Activated T-cell treated with anti-CD3 and anti-CD28 coated beads, Interleukin-2, amount 50 U/mL, for 1 hour (primary cell): ENCODE results near the gene SPECC1L.

Experiments
- DNase-seq: peaks from one replicate; pipeline ENCODE4 v3.0.0-alpha.2; 2020

Gene SPECC1L

DNA sequence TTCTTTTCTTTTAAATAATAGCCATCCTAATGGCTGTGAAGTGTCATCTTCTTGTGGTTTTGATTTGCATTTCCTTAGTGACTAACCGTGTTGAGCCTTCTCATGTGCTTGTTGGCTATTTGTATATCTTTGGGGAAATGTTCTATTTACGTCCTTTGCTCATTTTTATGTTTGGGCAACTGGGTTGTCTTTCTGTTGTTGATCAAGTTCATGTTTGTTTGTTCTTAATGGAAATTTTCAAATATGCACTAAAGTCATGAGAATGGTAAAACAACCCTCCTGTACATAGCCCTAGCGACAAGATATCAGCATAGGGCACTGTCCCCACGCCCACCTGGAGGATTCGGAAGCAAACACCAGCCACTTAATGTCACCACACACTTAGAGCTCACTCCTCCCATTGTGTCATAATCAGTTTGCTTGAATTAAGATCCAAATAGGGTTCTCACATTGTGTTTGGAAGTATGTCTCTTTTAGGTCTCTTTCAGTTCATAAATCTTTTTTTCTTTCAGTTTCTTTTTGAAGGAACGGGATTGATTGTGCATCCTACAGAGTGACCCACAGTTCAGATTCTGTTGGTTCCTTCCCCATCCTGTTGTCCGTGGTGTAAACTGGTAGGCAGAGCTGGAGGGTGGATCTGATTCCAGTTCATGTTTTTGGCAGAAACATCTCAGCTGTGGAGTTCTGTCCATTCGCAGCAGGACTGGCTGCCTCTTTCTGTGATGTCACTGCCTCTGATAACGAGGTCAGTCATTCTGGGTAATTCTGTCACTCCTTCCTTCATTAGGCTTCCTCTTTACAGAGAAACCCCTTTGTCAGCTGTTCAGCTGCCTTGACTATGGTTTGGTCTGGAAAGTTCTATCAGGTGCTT is 130.3 kb downstream of the SPECC1L start:
- no peak for DNase-seq

DNA sequence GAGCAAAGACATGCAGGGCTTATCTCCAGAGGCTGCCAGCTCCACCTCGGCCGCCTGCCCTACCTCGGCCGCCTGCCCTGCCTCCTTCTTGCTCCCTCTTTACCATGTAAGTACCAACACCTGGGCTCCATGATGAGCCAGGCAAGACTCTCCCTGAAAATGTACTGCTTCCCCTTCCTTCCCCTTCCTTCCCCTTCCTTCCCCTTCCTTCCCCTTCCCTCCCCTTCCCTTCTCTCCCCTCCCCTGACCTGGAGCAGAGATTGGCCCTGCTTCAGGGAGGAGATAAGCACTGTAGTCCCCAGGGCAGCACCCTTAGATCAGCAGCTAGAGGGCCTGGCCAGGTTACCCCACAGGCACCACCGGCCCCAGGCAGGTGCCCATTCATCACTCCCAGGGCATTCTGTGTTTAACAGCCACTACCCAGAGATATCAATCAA is 131.3 kb downstream of the SPECC1L start:
- DNase-seq: no peak

DNA sequence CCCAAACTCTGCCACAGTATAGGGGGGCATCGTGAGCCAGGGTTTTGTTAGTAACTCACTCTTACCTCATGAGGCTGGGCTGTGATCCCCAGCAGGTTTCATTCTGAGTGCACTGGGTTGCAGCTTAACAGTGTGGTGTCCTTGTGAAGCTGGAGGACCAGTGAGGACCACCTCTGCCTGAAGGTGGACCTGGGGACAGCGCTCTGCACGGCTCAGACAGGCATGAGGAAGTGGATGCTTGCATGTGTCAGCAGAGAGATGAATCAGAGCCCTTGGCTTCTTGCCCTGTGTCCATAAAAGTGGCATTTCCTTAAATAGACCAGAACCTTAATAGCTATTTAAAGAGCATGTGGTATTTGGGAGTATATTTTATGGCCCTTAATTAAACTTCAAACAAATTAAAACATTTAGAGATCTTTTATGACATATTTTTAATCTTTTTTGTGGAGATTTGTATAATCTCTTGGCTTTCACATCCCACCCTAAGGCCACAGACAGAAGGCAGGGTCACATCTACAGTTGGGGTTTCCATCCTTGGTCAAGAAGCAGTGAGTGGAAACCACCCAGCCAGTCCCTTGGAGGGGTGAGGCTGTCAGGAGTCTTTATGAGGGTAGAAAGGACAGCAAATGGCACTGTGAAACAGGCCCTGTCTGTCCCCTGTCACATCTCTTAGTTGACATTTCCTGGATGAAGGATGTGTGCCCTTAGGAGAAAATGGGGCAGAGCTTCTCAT is 132.0 kb downstream of the SPECC1L start:
- DNase-seq: no peak

DNA sequence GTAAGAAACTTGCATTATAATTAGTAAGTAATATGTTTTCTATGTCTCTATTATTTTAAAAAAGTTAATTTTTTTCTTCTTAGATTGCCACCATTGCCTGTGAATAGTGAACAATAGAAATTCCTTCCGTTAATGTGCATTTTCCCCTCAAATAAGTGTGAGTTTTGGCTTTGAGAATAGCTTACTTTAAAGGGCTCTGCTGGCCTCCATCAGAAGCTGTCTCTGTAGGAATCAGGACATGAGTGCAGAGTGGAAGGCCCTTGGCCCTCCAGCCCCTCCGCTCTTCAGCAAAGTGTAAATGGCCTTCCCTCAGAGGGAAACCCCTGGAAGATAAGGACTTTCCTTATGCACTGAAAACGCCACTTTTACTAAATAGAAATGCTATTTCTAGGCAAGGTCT is 132.7 kb downstream of the SPECC1L start:
- no peak for DNase-seq

DNA sequence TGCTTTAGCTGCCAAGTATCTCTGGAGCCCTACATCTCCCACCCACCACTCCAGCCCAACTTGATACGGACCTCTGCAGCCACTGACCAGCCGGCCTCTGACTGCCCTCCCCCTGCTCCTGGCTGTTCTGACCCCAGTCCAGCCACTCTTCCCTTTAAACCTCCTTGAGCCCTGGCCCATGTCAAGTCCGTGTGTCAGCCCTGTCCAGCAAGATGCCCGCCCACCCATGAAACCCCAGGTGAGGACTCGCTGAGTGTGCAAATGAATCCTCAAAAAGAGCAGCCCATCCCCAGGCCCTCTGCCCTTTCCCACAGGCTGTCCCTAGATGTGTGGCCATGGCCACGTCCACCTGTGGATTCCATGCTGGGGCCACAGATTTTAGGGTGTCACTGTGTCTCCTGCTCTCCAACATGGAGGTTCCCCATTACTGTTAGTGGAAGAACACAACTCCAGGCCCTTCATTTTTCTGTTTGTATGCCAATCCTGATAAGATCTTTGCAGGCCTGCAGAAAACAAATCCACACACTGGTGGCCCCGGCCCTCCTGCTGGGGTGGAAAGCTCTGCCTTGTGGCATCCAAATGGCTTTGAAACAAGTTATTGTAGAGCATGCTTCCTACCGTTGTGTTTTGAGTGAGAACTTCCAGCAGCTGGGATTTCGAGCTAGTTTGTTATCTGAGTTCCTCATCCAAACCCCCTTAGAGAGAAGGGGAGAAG is 134.1 kb downstream of the SPECC1L start:
- DNase-seq: no peak

DNA sequence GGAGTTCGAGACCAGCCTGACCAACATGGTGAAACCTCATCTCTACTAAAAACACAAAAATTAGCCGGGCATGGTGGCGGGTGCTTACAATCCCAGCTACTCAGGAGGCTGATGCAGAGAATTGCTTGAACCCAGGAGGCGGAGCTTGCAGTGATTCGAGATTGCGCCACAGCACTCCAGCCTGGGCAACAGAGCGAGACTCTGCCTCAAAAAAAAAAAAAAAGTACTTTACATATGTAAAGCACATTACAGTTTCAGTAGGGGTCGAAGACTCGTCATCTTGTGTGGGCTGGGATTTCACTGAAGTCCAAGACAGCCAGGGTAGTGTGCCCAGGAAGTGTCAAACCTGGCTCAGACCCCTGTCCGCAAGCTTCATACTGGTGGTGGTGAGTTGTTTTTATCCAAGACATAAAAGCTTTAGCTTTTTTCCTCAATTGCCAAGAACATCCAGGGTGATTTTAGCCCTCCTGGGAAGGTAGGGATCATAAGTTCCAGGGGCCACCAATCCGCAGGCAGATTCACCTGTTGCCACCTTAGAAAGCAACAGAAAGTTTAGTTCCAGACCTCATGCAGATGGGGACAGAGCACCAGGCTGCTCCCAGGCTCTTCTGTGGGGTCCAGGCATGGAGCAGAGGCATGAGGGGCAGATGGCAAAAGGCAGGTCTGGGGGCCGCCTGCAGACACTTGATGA is 135.1 kb downstream of the SPECC1L start:
- DNase-seq: no peak

DNA sequence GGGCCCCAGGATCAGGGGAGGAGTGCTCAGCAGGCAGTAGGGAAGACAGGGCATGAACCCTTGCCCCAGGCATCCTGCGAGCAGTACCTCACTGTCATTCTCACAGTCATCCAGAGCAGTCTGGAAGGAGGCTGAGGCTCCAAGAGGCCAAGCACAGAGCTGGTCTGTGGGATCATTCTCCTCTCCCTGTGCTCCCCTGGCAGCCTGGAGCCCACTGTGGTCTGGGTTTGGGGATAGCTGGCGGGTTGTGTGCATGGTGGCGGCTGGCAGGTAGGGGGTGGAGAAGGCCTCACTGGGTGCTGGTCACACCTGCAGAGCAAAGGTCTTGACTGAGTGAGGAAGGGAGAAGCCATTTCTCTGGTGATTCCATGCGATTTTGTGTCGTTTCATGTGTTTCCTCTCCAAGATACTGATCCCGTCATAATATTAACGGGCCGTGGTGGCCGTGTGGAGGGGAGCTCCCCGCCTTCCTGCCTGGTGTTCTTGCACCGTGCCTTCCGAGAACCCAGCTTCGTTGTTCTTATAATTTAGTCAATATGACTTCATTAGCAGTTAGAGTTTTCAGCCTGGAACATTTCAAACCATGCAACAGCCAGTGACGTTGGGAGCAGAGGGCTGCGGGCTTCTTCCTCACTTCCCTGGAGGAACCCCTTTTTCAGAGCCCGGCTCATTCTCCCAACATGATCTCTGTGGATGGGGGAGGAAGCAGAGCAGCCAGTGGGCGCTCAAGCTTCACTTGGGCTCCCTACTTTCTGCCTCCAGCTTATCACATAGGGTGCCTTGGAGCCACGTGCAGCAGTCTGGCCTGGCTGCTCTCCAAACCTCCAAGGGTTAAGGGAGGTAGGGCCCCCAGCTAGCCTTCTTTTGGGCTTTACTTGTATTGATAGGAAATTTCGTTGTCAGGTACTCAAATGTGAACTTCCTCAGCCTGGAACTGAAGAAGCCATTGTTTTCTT is 136.0 kb downstream of the SPECC1L start:
- no peak for DNase-seq

DNA sequence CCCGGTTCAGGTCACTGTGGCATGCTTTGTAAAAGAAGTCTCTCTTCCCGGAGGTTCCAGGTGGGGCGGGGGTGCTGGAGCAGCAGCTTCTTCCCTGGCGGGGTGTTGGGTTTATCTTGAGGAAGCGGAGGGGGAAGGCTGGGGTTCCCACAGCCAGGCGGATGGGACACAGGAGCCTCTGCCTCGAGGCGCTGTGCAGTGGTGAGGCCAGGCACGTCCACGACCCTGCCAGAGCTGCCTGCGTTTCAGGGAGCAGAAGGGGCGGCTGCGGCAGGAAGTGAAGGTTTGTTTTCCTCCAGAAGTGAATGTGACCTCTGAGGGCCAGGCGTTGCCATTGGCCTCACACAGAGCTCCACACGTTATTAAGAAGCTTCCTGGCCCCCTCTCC is 136.6 kb downstream of the SPECC1L start:
- no peak for DNase-seq

DNA sequence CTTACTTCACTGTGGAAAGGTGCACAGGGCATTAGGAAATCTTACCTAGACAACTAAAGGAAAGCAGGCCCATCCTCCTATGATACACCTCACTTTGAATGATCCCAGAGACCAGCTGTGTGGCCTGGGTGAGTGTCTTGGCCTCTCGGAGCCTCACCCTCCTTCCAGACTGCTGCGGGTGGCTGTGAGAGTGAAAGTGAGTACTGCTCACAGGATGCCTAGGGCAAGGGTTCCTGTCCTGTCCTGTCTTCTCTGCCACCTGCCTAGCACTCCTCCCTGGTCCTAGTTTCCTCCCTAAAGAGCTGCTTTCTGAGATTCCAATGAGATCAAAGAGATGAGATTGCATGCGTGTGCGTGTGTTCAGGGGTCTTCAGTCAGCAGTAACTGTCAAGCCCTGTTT is 137.3 kb downstream of the SPECC1L start:
- DNase-seq: no peak

DNA sequence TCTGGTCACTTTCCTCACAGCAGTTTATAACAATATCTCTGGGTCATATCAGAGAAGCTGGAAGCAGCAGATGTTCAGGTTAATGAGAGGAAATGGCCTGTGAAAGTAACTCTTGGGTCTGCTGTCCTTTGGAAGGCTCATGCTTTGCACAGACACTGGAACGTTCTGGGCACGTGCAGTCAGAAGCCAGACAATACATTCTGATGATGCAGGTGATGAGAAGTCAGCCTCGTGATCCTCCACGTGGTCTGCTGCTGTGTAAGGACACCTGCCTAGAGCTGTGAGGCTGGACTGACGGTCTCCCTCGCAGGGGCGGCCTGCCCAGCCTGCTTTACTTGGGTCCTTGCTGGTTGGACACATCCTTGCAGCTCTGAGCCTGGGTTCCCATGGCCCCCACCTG is 138.0 kb downstream of the SPECC1L start:
- no peak for DNase-seq

DNA sequence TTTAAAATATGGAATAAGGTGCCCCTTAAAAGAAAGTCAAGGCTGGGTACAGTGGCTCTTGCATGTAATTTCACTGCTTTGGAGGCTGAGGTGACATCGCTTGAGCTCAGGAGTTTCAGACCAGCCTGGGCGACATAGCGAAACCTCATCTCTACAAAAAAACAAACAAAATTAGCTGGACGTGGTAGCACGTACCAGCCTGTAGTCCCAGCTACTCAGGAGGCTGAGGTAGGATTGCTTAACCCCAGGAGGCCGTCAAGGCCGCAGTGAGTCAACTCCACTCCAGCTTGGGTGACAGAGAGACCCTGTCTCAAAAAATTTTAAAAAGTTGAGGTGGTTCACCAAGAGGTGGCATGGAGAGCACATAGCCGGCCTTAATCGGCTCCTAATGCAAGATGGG is 139.1 kb downstream of the SPECC1L start:
- DNase-seq: no peak

DNA sequence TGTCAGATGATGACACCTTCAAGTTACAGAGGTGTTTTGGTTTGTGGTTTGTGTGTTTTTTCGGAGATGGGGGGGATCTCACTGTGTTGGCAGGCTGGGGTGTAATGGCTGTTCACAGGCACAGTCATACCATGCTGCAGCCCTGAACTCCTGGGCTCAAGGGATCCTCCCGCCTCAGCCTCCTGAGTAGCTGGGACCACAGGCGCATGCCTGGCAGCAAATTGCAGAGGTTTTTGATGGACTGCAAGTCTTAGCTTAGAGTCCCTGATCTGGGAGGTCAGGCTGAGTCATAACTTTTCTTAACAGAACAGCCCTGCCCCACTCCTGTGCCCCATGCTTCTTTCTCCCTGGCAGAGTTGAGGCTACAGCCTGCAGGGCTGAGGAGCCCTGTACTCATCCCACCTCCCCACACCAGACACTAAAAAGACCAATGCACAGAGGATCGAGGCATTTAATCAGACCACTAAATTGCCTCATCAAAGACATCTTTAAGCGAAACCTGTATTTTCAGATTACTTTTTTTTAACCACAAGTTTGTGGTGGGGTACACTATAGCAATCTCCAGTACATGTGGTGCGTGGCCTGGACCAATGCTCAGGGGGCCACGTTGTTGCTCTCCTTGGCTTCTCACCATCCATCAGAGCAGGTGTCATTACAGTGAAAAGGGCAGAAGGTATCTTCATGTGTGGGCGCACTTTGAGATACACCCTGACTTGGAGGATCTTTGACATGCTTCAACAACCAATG is 139.7 kb downstream of the SPECC1L start:
- DNase-seq: no peak

DNA sequence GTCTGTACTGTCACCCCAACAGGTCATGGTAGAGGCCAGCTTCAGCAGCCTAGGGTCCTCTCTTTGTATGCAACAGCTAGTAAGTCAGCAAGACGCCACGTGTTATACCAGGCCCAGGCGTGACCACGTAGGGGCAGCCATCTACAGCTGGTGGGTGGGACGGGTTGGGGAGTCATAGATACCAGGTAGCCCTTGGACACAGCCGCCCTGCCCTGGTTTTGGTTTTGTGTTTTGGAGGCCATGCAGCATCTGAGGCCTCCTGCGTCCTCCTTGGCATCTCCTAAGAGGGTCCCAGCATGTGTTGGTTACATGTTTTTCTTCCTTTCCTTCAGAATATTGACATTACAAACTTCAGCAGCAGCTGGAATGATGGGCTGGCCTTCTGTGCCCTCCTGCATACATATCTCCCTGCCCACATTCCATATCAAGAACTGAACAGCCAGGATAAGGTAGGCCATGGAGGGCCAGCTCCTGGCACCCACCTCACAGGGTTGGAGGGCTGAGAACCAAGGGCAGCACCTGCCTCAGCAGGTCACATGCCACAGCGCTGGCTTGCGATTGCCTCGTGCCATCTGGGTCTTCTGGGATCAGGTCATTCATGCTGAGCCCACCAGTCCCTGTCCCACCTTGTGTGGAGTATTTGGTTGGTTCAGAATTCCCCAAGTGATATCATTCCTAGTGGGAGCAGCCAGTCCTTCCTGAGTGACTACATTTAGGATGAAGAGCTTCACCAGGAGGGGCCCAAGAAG is 140.8 kb downstream of the SPECC1L start:
- no peak for DNase-seq

DNA sequence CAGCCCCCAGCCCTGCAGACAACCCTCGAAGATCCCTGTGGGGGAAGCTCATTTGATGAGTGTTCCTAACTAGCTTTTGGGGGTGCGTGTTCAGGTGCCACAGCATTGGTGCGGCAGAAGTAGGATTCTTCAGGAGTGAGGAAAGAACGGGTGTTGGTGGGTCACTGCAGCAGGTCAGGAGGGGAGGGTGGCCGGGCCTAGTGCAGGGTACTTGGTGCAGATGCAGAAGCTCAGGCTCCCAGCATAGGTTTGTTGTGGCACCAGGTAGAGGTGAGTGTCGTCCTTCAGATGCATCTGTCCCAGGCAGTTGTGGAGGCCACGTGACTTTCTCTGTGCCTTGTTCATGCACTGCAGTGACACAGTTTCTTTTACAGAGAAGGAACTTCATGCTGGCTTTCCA is 141.6 kb downstream of the SPECC1L start:
- no peak for DNase-seq

DNA sequence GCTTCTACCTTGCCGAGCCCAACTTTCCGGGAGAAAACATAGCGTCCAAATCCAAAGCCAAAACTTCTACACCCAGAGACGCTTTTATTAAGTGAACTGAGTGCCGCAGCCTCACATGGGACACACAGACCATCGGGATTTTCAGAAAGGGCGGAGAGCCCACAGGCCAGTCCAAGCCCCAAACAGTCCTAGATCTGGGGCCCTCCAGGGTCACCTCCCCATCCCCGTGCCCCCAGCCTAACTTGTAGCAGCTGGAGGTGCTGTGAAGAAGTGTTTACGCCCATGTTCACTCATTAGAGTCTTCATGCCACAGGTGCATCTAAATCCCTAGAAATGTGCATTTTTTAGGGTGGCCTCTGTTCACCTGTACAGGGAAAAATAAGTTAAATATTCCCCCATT is 142.6 kb downstream of the SPECC1L start:
- DNase-seq: no peak

DNA sequence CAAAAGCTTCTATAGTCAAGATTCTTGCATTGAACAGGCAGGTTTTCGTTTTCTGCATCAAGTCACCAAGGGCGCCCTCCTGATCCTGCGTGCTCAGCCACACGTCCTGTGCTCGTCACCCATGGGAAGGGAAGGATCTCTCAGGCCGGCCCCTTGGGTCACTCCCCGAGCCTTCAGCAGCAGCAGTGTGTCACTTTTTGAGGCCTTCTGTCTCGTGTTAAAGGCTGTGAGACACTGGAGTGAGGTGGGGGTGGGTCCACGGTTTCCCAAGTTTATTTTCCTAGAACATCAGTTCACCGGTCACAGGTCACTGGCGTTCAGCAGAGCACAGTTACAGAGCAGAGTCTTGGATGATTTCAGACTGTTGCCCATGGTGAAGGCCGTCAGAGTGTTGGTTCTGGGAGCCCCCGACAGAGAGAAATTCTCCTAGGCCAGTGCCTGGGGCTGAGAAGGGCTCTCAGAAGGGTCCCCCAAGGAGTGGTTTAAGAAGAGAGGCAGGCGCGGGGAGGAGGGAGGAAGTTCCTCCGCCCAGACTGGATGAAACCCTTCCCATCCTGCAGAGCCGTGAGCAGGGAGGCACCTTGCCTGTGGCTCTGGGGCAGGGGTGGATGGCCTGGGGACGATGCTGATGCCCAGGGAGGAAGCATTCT is 143.2 kb downstream of the SPECC1L start:
- DNase-seq: no peak

DNA sequence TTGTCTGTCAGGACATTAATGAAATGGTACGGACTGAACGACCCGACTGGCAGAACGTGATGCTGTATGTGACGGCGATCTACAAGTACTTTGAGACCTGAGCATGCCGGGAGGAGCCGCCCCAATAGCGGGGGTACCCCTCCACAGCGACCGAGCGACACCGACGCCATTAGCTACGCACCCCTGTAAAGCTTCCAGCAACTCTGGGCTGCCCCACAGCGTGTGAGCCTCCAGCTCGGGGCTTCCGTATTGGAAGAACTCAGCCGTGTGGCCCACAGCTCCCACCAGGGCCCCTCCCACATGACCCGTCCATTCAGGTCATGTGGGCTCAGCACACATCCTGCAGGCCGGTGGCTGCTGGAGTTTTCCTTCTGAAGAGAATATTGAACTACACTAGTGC is 143.9 kb downstream of the SPECC1L start:
- DNase-seq: no peak

DNA sequence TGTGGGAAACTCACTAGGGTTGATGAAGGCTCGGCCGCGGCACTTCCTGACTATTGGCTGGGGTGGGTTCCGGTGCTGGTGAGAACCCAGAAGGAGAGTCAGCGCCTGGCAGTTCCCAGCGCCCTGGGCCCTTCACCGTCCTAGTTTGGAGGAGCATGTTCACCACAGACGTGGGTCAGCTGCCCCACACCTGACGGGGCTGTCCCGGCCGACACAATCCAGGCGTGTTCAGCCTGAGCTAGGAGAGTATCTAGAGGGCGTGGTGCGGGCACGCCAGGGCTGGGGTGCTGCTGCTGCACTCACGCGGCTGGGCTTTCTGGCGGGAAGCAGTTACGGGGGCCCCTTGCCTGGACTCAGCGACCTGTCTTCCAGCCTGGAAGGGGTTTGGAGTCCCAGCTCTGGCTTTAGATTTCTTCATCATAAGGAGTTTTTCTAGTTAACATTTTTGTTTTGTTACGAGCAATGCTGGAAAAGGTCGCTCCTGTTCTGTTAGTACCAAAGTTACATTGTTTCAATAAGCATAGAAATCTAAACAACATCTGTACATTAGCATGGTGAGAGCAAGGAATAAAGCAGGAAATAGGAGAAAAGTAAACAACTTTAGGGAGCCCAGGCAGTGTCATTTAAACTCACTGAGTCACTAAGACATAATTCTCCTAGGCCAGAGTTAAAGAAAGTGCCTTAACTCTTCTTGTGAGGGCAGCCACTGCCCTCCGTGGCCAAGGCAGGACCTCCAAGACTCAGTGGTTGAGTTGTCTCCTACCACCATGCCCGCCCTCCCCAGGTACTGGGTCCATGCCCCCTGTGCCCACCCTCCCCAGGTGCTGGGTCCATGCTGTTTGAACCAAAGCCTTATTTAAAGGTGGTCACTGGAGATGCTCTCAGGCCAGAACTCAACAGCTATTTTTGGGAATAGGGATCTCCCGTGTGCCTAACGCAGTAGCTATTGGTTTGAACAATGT is 144.6 kb downstream of the SPECC1L start:
- no peak for DNase-seq

DNA sequence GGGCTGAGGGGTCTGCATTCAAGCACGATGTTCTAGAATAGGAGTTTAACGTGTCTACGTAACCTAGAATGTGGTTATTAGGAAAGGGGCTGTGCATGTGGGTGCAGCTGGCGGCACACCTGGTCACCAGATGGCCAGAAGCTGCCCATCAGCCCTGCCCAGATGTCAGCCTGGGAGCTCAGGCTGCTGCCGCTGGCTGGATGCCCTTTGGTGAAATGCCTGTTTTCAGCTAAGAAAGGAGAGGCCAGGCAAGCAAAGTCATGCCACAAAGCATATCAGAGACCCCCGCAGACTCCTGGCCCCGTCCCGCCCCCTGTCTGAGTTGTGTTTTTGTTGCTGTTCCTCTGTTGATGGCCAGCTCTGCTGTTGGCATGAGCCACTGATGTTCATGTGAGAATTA is 145.5 kb downstream of the SPECC1L start:
- no peak for DNase-seq
